Stimulated activated CD4-positive, alpha-beta T cell treated with anti-CD3 and anti-CD28 coated beads, Interleukin-2, amount 100 ng/mL, for 24 hours (primary cell): ENCODE measurements around the gene LARP4.
"Not testable (repeated sequence)": the region's sequence is repeated elsewhere in the genome, so short reads cannot be mapped to it uniquely, and the experiment has no call there.

Experiments
- DNase-seq, 2 donors: peaks; one replicate each; pipeline ENCODE4 v3.0.0-alpha.2; 2020

Gene LARP4

GRCh38 chr12:50400638-50401499 is at the start of gene LARP4:
TSS of gene LARP4 (plus strand) at chr12:50400885. CDS start at chr12:50401011, 126 bp downstream.
- peak; percentile 90 to 92 for DNase-seq

DNA sequence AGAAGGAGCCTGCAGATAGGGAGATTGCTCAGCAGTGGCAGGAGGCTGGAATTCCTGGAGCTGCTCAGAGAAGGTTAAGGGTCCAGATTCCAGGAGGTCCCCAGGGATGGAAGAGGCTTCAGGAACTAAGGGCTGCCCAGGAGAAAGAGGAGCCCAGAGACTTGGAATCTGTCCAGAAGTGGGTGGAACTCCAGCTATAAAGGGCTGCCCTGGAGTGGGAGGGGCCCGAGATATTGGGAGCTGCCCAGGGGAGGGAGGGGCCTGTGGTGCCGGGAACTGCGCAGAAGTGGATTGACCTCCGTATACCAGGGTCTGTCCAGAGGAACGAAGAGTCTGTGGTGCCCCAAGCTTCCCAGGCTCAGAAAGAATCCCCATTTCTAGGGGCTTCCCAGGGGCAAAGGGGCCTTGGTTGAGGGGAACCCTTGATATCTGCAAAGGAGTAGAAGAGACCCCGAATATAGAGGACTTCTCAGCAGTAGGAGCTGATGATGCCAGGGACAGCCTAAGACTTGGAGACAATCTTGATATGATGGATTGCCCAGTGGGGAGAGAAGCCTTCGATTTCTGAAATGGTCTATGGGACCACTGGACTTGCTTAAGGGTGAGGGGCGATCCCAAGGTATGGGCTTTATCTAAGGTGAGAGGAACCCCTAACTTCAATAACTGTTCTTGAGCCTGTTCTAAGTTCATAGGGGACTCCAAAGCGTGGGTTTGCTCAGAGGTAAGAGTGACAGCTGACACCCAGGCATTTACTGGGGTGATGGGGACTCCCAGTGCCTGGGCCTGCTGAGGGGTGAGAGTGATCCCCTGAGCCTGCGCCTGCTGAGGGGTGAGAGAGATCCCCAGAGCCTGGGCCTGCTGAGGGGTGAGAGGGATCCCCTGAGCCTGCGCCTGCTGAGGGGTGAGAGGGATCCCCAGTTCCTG is 49.3 kb upstream of the LARP4 start:
- no peak for DNase-seq

- no peak for DNase-seq
Measured at GRCh38 chr12:50353404-50353803, 47.3 kb upstream of the LARP4 start.

GRCh38 chr12:50353869-50354593 is 46.7 kb upstream of the LARP4 start:
- no peak for DNase-seq

- no peak for DNase-seq
Measured at GRCh38 chr12:50354908-50355307, 45.8 kb upstream of the LARP4 start.

GRCh38 chr12:50355365-50355764 is 45.3 kb upstream of the LARP4 start:
- DNase-seq: no peak

DNA sequence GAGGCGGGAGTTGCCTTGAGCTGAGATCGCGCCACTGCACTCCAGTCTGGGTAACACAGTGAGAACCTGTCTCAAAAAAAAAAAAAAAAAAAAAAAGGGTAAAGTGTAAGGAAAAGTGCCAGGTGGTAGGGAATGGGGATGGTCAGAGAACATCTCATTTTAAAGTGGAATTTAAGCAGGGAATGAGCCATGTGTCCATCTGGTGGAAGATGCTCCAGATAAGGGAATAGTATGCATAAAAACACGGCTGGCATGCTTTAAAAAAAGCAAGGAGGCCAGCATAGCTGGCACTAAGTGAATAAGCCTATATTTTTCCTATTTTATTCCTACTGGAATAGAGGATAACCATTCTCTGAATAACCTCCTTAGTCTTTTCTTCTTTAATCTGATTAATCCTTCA is 38.0 kb upstream of the LARP4 start:
- no peak for DNase-seq

DNA sequence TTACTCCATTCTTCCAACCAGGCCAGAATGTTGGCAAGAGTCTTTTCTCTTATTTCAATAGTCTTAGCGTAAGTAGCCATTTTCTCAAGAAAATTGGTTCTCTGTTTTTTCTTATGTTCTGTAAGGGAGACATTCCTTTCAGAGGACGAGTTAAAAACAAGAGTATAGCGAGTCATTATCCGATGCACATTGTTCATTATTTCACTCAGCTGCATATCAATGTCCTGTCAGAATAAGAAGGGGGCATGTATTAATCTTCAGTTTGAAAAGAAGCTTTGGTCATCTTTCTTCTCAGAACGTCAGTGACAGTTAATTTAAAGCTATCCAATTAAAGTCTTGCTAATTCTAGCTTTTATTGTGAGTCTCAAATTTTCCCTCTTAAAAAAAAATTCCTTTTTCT is 37.5 kb upstream of the LARP4 start:
- DNase-seq: no peak

- no peak for DNase-seq
Measured at GRCh38 chr12:50365709-50366406, 34.8 kb upstream of the LARP4 start.

DNA sequence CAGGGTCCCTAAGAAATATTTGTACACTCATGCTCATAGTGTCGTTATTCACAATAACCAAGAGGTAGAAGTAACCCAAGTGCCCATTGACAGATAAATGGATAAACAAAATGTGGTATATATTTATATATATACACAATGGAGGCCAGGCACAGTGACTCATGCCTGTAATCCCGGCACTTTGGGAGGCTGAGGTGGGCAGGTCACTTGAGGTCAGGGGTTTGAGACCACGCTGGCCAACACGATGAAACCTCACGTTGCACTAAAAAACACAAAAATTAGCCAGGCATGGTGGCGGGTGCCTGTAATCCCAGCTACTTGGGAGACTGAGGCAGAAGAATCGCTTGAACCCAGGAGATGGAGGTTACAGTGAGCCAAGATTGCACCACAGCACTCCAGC is 30.0 kb upstream of the LARP4 start:
- not testable (repeated sequence) for DNase-seq

GRCh38 chr12:50375802-50376201 is 24.9 kb upstream of the LARP4 start:
- no peak for DNase-seq

GRCh38 chr12:50380761-50381325 is 19.8 kb upstream of the LARP4 start:
- DNase-seq: no peak

DNA sequence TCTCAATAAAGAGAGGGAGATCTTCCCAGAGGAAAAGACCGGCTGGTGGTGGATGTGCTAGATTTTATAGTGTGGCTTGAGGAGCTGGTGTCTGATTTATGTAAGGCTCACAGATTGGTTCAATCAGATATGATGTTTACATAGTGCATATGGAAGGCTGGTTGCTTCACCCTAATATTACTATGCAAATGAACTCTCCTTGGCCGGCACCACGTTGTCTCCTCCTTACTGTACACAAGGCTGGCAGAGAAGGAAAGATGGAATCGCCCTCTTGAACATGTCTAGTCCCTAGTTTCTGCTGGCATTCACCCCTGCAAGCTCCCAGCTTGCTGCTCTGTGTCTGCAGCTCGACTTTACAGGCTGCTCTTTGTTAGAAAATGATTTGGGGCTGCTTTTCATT is 13.2 kb upstream of the LARP4 start:
- DNase-seq: no peak

GRCh38 chr12:50387972-50388478 is 12.7 kb upstream of the LARP4 start:
- DNase-seq: no peak

DNA sequence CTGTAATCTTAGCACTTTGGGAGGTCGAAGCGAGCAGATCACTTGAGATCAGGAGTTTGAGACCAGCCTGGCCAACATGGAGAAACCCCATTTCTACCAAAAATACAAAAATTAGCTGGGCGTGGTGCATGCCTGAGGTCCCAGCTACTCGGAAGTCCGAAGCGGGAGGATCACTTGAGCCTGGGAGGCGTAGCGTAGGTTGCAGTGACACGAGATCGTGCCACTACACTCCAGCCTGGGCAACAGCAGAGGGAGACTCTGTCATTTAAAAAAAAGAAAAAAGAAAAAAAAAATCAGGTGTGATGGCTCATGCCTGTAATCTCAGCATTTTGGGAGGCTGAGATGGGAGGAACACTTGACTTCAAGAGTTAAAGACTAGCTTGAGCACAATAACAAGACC is 11.9 kb upstream of the LARP4 start:
- DNase-seq: not testable (repeated sequence)

DNA sequence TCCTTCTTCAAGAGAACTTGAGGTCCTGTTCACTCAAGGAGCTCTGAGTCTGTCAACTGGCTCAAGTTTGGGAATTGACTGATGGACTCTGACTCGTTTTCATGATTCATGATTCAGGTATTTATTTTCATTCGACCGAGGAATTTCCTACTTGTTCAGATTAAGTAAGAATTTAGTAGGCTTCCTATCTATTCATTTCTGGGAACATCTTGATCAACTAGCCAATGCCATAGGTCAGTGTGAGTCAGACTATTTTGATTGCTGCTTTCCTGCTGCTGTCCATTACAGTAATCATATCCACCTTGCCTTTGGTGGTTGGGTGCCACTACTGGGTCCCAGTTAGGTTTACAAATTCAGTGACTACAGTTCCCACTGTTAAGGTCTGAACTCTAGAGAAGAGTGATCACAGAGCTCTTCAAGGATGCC is 10.4 kb upstream of the LARP4 start:
- DNase-seq: no peak

- no peak for DNase-seq
Measured at GRCh38 chr12:50394469-50395029, 6.1 kb upstream of the LARP4 start.

DNA sequence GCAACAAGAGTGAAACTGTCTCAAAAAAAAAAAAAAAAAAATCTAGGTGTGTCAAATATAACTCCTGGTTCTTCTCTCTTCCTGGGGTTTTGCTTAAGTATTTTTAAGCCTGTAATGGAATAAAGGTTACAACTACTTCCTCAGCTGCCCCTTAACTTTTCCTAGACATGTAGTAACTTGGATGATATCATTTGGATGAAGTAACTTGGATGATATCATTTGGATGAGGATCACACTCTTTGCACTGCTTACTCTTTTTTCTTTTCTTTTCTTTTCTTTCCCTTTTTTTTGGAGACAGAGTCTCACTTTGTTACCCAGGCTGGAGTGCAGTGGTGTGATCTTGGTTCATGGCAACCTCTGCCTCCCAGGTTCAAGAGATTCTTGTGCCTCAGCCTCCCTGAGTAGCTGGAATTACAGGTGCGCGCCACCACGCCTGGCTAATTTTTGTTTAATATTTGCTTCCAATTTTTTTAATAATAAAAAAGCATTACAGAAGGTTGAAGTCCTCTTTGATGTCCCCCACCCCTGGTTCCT is 3.5 kb upstream of the LARP4 start:
- no peak for DNase-seq

DNA sequence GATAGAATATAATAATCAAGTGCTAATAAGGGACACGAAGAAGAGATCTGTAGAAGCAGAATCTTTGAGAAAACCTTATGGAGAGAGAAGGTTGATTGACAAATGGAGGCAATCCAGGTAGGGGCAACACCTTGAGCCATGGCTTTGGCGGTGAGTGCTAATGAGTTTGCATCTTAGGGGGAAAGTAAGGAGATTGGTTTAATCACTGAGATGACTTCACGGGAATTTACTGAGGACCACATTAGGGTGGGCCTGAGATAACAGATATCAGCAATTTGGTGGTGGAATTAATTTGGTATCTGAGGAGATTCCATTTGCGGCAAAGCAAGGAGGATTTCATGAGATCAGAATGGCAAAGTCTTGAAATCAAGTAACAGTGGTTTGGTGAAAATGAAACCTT is 1.8 kb upstream of the LARP4 start:
- no peak for DNase-seq

DNA sequence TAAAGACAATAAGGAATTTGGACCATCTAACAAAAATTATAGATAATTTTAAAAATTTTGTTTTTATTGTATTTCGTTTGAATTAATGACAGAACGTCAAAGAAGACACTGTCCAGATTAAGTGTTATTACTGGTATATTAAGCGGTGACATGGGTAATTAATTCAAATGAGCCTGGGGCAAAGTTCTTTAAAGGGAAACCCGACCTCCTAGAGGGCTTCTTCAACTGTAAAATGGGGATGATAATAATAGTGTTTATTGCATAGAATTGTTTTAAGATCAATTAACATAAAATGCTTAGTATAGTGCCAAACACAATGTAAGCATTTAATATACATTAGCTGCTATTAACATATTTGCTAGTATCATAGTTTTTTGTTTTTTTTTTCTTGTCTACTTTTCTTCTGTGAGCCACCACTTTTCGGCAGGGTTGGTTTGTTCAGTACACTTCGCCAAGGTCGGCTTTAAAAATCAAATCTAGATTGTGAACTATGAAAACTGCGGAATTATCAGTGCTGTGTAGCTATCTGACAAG is 514 bp upstream of the LARP4 start:
- no peak for DNase-seq

- no peak for DNase-seq
Measured at GRCh38 chr12:50401500-50402081, 906 bp downstream of the LARP4 start.
